DMS 273 (cell line): ENCODE measurements around the gene USP37.

Source experiments
- DNase-seq: peaks from one replicate; lab custom pipeline; 2025; ENCODE audit not compliant: unreplicated experiment; lab: John Stamatoyannopoulos, UW

Gene USP37

DNA sequence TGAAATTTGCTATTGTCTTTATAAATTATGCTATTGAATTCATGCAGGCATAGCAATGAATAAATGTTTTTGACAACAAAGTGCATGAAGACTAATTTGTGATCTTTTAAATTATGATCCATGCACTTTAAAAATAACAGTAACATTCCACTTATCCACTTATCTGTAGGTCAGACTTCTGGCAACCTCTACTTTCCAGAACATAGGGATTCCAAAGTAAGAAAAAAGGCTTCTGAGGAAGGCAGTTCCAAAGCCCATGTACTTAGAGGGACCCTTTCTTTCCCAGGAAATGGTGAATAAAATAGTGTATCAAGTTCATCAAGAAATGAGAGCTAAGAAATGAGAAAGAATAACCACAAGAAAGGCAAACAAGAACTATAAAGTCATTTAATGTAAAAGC is 90.9 kb downstream of the USP37 start:
- no peak for DNase-seq

DNA sequence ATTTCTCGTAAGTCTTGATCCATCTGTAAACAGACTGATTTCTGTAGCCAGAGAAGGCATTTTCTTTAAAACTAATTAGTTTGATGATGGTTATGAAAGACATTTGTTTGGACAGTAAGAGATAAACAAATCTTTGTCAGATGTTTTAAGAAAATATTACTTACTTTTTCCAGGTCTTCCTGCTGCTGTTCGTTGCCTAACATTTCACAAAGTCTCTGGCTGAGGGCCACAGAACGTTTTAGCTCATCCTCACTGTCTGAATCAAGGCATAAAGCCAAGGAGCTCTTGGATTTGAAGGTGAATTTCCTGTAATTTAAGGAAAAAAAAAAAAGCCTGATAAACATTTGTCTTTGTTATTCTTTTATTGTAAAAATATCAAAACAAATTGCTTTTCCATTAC is 91.5 kb downstream of the USP37 start:
- no peak for DNase-seq

DNA sequence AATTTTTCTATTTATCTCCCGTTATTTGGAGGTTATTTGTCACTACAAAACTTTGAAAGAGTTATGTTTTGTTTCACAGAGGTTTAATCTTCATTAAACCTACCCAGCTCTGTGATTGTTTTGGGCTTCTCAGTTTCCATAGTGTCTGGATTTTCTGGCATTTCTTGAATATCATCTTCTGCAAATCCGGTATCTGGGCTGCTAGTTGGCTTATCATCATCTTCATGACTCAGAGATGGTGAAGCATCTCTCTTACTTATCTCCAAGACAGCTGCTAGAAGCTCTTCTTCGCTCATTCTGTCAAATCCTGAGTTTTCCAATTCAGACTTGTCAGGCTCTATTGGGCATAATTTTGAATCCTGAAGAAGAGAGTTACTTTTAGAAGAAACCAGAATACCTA is 93.6 kb downstream of the USP37 start:
- DNase-seq, result no peak

DNA sequence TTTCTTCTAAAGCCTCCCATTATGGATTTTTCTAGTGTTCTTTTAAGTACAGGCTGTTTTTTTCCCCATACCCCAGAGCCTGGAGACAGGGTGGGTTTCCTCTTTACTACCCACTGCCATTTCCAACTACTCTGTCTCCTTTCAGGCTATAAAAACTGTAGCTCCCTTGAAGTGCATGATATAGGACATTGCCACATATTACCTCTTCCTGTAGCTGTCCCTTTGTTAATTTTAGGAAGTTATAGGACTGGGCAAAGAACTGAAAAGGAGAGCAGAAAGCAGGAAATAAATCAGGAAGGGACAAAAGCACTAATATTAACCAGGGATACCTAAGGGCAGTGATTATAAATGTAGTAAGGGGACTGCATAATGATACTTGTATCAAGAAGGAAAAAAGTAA is 95.2 kb downstream of the USP37 start:
- no peak for DNase-seq

DNA sequence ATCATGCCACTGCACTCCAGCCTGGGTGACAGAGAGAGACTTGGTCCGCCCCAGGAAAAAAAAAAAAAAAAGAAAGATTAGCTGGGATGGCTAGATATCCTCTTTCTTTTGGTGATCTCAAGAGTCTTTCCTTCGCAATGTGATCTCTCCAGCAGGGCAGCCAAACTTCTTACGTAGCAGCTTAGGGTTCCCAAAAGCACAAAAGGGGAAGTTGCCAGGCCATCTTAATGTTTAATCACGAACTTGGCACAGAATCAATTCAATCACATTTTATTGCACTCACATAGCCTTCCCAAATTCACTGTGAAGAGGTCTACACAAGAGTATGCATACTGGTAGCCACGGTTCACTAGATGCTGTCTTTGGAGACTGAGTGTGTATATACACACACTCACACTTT is 96.2 kb downstream of the USP37 start:
- DNase-seq, result no peak

DNA sequence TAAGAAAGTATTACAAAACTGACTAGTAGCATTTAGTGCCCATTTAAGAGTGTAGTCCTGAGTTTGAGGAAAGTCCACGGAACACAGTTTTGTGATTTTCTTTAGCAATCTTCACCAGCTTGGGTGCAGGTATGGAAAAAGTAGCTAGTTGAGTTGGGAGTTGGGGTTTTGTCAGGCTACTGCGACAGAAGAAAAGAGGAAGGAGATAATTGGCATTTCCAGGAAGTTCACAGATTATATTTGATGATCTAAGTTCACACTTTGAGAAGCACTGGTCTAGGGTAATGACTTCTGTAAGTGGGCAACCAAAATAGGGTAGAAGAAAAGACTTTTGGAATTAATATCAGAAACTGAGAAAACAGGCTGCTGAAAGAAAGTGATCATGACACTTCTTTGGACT is 97.1 kb downstream of the USP37 start:
- no peak for DNase-seq

DNA sequence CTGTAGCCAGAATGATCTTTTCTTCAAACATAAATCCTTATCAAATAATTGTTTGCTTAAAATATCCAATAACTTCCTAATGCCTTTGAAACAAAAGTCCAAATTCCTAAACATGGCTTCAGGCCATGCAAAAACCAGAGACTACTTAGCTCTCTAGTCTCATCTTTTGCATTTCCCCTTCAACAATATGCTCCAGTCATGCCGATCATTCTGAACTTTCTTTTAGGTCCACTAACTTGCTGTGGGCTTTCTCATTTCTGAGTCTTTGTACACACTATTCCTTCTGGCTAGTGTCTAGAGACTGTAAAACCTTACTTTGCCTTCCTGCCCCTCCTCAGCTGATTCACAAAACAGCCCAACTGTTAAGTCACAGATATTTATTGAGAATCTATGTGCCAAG is 97.7 kb downstream of the USP37 start:
- DNase-seq, result no peak

DNA sequence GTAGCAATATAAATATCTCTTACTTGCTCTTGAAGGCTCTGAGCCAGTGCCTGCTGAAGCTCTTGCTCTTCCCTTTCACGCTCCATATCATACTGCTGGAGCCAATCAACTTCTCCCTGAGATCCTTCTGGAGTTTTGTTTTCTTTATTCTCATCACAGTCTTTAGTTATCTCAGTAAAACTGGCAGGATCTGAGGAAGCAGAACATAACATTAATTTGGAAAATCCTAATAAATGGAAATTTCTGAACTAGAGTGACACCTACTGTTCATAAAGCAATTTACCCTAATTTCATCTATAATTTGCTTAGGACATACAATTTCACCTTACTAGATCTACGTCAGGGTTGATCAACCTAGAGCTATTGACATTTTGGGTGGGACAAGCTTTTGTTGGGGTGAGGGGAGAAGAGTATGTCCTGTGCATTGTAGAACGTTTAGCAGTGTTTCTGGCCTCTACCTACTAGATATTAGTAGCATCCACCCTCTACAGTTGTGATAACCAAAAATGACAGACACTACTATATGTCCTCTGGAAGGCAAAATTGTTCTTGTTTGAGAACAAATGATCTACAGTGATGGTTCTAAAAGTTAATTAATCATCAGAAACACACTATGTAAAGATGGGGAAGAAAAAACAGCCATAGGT is 102.0 kb downstream of the USP37 start:
- peak; percentile 36 for DNase-seq

DNA sequence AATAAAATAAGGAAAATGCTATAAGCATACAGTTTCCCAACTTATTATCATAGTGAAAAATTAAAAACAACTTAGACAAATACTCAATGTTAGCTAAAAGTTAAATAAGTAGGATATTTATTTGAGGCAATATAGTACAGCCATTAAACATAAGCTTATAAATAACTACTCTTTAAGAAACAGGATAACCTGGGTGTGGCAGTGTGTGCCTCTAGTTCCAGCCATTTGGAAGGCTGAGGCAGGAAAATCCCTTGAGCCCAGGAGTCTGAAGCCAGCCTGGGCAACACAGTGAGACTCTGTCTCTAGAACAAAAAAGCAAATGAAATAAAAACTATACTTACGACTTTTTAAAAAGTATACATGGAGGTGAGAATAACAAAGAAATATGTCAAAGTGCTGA is 109.6 kb downstream of the USP37 start:
- no peak for DNase-seq

DNA sequence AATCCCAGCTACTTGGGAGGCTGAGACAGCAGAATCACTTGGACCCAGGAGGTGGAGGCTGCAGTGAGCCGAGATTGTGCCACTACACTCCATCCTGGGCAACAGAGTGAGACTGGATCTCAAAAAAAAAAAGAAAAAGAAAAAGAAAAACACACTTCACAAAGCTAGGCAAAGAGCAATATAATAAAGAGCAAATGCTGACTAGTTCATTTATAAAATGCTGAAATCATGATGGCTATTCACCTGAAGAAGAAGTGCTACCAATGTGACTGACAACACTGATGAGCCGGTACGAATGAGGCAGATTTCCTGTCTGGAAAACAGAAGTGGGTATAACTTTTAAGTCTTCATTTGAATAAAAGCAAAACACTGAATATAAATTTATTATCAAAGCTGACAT is 111.3 kb downstream of the USP37 start:
- DNase-seq, result no peak

DNA sequence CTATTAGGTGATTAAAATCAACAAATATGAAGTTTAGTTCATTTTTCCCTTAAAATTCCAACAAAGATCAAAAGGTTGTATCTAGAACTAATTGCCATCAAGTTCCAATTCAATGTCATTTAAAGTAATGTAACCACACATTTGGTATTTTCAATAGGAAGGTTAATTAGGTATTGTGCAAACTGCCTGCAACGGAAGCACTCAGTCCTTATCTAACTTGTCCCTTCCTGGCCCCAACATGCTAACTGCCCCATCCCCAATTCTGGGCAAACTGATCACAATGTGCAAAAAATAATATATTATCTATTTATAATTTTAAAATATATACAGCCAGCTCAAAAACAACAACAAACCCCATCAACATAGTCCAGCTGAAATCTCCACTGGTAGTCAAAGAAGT is 116.1 kb downstream of the USP37 start:
- DNase-seq, result no peak

DNA sequence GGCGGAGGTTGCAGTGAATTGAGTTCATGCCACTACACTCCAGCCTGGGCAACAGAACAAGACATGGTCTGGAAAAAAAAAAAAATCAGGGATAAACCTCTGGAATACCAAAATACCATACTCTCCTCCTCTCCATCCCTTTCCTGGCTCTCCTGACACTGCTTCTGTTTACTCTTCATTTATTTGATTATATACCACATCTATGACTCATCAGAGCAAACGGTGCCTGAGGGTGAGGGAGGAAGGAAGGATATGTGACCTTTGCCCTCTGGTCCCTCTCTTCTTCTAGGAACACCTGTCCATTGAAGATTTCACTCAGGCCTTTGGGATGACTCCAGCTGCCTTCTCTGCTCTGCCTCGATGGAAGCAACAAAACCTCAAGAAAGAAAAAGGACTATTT is 119.2 kb downstream of the USP37 start:
- DNase-seq, result no peak

DNA sequence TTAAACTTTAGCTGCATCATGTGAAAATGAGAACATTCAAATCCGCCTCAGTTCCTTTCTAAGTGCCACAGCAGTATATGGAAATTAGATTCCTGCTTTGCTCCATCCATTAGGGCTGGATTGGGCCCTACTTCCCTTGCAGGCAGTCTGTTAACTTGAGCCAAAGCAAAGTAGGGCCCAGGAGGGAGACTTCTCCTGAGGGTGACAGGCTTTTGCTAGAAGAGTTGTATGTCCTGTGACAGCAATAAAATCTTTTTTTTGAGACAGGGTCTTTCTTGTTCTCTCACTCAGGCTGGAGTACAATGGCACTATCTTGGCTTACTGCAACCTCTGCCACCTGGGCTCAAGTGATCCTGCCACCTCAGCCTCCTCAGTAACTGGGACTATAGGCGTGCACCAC is 121.1 kb downstream of the USP37 start:
- no peak for DNase-seq

DNA sequence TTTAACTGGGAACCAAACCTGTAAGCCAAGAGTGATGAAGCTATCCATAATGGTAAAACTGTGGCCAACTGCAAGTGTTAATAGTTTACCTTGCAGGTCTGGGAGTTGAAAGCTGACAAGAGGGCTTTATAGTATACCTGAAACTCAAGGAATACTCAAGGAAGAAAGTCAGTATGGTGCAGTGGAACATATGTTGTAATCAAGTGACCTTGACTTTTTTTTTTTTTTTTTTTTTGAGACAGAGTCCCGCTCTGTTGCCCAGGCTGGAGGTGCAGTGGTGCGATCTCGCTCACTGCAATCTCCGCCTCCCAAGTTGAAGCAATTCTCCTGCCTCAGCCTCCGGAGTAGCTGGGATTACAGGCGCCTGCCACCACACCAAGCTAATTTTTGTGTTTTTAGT is 121.6 kb downstream of the USP37 start:
- no peak for DNase-seq

DNA sequence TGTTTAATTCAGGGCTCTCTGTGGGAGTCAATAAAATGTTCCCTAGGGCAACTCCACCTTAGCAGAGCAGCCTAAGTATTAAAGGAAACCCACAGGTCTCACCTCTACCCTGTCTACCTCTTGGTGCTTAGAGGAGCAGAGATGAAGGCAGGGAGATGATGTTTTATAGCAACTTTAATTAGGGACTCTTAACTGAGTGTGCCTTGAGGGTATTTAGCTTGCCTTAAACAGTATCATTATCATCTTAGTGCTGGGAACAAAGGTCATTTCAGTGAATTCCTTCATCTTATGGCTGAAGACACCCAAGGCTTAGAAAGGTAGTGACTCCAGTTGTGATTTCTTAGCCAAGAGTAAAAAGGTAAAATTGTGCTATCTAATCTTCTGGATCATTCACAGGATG is 122.5 kb downstream of the USP37 start:
- DNase-seq, result no peak

DNA sequence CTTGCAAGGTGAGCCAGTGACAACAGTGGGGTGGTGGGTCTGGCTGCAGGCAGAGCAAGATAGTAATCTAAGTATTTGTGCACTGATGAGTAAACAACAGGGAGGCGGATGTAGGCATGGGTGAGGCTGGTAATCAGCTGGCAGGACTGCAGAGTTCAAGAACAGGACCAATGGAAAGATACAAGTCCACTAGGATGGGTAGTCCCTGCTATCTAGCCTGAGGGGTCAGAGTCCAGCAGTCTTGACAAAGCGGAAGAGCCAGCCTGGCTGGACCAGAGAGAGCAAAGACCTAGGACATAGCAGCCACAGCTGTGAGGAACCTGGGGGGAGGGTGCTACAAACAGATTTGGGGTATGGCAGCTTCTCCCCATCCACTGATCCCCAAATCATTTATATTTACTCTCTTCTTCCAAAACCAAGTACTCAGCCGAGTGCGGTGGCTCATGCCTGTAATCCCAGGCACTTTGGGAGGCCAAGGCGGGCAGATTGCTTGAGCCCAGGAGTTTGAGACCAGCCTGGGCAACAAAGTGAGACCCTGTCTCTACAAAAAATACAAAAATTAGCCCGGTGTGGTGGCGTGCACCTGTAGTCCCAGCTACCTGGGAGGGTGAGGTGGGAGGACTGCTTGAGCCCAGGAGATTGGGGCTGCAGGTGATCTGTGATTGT is 123.3 kb downstream of the USP37 start:
- DNase-seq, result no peak

DNA sequence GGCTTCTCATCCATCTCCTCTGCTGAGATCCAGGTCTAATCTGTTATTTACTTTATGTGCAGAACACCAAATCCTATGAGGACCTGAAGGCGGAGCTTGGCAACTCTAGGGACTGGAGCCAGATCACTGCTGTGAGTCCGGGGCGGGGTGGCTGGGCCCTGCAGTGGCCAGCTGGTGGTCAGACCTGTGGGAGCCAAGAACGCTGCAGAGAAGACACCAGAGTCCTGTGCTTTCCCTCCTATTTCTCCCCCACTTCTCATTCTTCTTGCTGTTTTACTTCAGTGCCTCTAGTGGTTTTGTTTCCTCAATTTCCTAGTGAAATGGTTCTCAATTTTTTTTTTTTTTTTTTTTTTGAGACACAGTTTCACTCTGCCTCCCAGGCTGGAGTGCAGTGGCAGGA is 129.6 kb downstream of the USP37 start:
- no peak for DNase-seq

DNA sequence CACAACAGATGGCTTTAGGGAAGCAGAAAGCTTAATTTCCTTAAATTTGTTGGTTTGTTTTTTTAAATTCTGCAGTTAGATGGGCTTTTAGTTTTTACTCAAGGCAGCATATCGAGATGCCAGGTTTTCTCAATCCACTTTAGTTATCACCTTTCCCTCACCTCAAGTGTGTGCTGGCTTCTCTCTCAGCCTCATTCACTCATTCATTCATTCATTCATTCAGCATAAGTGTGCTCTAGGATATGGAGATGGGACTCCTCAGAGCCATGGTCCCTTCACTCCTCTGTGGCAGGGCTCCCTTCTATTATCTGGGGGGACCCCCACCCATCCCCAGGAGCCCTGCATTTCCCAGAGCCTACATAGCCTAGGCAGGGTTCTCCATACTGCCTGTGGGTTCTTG is 130.2 kb downstream of the USP37 start:
- no peak for DNase-seq

DNA sequence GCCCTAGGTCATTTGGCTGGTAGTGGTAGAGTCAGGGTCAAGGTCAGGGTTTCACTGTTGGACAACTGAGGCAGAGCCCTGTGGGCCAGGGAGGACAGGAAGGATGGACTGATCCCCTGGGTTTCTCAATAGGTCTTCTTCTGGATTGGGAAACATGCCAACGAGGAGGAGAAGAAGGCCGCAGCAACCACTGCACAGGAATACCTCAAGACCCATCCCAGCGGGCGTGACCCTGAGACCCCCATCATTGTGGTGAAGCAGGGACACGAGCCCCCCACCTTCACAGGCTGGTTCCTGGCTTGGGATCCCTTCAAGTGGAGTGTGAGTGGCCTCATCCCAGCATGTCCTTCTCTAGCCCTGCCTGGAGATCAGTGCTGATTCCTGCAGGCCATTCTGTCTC is 131.2 kb downstream of the USP37 start:
- no peak for DNase-seq

DNA sequence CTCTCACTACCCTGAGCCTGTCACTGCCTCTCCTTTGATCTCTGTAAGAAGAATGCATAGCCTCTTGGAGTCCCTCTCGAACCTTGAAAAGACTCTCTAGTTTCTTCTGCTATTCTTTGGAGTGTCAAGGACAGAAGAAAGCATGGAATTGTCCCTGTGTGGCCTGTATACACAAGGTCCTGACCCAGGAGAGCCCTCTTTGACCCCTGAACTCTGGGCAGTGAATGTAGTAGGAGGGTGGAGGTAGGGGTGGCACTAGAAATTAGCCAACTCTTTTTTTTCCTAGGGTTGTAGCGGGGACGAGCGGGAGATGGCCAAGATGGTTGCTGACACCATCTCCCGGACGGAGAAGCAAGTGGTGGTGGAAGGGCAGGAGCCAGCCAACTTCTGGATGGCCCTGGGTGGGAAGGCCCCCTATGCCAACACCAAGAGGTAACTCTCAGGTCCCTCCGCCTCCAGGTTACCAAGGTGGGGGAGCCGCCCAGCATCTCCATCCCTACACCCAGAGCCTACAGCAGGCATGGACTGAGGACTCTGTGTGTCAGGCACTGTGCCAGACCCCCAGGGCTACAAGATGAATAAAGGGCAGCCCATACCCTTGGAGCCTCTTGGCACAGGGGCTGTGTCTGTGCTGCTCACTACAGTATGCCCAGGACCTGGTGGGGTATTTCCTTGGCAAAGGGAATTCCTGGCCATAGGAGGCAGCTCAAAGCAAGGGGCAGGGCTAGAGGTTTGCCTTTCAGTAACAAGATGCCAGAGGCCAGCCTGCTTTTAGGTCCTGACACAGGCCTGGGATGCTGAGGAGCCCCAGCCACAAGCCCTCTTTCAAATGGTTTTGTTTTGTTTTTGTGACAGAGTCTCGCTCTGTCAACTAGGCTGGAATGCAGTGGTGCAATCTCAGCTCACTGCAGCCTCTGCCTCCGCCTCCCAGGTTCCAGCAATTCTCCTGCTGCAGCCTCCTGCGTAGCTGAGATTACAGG is 132.9 kb downstream of the USP37 start:
- DNase-seq, result no peak

DNA sequence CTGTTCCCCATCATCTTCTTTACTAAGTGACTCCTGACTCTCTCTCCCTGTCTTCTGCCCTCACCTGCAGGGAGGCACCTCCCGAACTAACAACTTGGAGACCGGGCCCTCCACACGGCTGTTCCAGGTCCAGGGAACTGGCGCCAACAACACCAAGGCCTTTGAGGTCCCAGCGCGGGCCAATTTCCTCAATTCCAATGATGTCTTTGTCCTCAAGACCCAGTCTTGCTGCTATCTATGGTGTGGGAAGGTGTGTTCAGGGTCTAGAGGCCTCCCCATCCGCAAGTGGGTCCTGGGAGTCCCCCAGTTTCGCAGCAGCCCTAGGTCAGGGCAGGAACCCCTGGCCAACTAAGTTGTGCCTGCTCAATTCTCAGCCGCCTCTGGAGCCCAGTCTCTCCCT is 133.7 kb downstream of the USP37 start:
- DNase-seq, result no peak
